HG02981 (cell line): ENCODE measurements around the gene ATP4B.

Source experiments
- ATAC-seq: cut with Tn5 transposase; IDR thresholded peaks from one replicate; pipeline ENCODE4 v1.9.1; 2021; ENCODE audit warnings: mild to moderate bottlenecking, moderate library complexity; ENCODE audit not compliant: unreplicated experiment

ATP4B gene

GRCh38 chr13:113657851-113658741, at the start of gene ATP4B:
Gene ATP4B (minus strand): TSS chr13:113658198. CDS start chr13:113658144, 54 bp downstream.
- ATAC-seq, result no peak

DNA sequence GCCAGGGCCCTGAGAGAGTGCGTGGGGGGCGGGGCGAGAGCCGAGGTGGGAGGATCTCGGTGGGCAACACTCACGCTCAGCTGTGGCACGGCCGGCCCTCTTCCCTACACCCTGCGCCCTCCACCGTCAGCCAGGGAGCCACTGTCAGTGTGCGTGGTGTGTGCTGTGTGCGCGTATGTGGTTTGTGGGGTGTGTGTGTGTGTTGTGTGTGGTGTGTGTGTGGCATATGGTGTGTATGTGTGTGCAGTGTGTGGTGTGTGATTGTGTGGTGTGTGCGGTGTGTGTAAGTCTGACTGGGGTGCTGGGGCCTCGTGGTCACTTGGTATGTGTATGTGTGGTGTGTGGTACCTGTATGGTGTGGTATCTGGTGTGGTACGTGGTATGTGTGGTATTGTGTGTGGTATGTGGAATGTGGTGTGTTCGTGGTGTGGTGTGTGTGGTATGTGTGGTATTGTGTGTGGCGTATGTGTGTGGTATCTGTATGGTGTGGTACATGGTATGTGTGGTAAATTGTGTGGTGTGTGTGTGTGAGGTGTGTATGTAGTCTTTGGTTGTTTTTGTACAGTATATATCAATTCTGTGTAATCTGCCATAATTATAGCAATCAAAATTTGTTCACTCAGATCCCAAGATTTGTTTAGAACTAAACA, 14.1 kb upstream of the ATP4B start:
- no peak for ATAC-seq

DNA sequence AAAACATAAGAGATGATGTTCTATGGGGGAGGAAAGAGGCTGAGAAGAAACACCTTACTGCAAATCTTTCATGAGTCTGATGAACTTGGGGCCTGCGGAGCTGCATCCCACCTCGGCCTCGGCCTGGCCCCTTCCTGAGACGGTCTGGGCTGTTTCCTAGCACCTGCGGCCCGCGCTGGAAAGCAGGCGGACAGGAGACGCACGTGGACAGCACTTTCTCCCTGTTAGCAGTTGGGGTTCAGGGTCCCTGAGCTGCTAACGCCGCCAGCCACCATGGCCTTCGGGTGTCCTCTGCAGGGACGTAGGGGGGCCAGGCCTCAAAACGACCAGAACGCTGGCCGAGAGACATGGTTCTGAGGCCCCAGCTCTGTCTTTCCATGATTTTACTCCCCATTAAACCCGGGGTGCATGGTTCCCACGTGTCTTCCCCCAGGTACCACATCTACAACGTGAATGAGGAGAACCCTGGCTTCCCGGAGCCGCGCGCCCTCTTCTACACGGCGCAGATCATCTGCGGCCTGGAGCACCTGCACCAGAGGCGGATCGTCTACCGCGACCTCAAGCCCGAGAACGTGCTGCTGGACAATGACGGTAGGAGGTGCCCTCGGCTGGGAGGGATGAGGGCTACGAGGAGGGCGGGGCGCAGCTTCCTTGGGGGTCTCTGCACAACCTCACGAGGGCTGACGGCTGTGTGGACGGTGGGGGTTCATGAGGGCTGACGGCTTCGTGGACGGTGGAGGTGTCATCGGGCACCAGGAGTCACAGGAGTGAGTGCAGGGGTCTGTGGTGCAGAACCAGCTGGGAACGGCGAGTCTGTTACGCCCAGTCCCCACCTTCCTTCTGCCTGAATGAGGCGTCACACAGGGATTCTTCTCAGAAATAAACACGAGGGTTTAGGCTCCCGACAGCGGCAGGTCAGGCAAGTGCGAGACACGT, 13.3 kb upstream of the ATP4B start:
- no peak for ATAC-seq

DNA sequence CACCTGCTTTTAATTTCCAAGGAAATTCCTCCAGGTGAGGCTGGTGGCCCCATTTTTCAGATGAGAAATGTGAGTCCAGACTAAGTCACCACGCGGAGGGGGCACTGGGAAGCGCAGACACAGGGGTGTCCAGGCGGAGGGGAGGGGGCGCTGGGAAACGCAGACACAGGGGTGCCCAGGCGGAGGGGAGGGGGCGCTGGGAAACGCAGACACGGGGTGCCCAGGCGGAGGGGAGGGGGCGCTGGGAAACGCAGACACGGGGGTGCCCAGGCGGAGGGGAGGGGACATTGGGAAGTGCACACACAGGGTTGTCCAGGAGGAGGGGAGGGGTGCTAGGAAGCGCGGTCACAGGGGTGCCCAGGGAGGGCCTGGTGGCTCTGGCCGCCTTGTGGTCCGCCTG, 12.5 kb upstream of the ATP4B start:
- no peak for ATAC-seq

DNA sequence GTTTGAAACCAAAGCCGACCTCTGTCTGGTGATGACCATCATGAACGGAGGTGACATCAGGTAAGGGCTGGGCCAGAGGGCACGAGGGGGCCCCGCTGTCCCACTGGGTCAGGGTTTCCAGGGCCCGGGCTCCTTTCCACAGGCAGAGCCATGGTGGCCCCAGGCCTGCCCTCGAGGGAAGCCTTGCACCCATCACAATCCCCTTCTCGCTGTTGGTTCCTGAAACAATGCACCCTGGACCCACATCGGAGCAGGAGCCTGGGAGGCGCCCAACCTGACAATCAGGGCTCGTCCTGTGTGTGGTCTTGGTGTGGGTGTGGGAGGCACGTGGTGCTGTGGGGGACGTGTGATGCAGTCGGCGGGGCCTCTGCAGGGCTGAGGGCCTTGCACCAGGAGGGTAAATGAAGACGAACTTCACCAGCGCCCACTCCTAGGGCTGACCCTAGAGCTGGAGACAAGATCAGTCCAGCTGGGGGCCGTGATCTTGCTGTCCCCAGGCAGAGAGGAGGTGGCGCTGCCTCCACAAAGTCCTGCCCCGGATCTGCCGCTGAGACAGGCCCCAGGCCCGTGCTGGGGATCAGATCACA, 11.8 kb upstream of the ATP4B start:
- no peak for ATAC-seq

DNA sequence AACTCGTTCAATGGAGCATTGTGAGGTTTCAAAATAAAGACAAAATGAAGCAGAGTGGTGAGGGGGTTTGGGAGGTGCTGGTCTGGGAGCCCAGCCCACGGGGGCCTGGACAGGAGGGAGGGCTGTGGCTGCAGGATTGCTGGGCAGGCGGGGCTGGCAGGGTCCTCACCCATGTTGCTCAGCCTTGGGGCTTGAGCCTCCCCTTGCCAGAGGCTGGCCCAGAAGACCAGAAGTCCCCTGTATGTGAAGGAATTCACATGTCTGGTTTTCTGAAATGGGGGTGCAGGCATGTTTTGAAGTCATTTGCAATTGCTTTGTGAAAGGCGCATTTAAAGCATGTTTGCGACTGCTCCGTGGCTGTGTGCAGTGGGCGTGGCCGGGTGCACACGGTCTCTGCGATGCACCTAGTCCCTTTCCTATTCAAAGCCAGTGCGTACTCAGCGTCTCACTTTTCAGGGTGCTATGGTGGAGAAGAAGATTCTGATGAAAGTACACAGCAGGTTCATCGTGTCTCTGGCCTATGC, 11.3 kb upstream of the ATP4B start:
- no peak for ATAC-seq

GRCh38 chr13:113668491-113668971, 10.5 kb upstream of the ATP4B start:
- ATAC-seq, result no peak

GRCh38 chr13:113667771-113668490, 9.9 kb upstream of the ATP4B start:
- no peak for ATAC-seq

- no peak for ATAC-seq
These were observed 9.1 kb upstream of the ATP4B start, which contains the start of gene GRK1 for GRCh38 chr13:113666951-113667701. Gene GRK1 (plus strand): TSS chr13:113667219. CDS start chr13:113667387, 168 bp downstream.

DNA sequence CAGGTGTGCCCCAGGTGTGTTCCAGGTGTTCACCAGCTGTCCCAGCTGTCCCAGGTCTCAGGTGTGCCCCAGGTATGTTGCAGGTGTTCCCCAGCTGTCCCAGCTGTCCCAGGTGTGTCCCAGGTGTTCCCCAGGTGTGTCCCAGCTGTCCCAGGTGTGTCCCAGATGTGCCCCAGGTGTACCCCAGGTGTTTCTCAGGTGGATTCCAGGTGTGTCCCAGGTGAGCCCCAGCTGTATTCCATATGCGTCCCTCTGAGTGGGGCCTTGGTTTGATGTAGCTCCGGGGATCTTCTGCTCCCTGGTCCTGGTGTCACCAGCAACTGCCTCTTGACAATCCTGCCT, 8.3 kb upstream of the ATP4B start:
- no peak for ATAC-seq

DNA sequence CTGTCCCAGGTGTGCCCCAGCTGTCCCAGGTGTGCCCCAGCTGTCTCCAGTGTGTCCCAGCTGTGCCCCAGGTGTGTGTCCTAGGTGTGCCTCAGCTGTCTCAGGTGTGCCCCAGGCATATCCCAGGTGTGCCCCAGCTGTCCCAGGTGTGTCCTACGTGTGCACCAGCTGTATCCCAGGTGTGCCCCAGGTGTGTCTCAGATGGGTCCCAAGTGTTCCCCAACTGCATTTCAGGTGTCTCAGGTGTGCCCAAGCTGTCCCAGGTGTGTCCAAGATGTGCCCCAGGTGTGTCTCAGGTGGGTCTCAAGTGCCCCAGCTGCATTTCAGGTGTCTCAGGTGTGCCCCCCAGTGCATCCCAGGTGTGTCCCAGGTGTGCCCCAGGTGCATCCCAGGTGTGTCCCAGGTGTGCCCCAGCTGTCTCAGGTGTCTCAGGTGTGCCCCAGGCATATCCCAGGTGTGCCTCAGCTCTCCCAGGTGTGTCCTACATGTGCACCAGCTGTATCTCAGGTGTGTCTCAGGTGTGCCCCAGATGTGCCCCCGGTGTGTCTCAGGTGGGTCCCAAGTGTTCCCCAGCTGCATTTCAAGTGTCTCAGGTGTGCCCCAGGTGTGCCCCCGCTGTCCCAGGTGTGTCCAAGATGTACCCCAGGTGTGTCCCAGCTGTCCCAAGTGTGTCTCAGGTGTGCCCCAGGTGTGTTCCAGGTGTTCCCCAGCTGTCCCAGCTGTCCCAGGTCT, 7.8 kb upstream of the ATP4B start:
- ATAC-seq, result no peak

DNA sequence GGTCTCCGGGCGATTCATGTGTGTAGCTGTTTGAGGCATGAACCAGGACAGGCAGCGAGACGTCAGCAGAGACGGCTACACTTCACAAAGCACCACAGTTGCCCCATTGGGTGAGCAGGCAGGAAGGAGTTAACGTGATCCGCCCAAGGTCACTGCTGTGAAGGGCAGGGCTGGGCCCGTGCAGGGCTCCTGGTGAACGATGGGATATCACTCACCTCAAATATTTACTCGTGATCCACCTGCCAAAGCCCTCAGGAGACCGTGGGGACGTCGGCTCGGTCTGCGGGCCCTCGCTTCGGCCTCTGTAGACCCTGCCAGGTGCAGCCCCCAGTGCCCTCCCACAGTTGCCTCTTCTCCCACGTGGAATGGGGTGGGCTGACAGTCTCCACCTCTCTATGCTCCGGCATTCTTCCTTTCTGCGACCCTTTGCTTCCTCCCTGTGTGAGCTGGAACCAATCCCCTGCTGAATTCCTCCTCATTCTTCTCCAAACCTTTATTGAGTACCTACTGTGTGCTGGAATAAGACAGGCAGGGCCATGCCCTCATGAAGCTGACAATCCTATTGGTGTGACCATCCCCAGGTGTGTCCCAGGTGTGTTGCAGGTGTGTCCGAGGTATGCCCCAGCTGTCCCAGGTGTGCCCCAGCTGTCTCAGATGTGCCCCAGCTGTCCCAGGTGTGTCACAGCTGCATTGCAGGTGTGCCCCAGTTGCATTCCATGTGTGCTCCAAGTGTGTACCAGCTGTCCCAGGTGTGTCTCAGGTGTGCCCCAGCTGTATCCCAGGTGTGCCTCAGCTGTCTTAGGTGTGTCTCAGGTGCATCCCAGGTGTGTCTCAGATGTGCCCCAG, 7.0 kb upstream of the ATP4B start:
- no peak for ATAC-seq

DNA sequence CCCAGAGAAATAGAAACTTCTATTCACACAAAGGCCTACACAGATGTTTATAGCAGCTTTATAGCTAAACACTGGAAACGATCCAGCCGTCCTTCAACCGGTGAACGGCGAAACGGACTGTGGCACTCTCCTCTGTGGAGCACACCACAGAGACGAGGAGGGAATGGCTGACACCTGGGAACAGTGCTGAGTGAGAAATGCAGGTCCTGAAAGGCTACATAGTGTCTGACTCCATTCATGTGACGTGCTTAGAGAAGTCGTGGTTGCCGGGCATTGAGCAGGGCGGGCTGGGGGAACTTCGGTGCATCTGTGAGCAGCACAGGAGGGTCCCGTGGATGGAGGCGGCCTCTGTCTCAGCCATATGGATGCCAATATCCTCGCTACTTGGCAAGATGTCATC, 5.9 kb upstream of the ATP4B start:
- ATAC-seq, result no peak

DNA sequence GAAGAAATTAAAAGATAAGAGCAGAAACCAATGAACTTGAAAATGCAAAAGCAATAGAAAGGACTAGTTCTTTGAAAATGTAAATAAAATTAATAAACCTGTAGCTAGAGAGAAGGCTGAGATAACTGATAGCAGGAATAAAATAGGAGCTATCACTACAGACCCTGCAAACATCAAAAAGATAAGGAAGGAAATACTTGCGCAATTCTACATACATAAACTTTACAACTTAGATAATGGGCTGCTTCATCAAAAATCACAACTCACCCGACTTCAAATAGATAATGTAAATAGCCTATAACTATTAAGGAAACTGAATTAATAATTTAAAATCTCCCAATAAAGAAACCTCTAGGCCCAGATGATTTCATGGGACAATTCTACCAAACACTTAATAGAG, 3.5 kb upstream of the ATP4B start:
- no peak for ATAC-seq

- no peak for ATAC-seq
These were observed 2.1 kb upstream of the ATP4B start for GRCh38 chr13:113660066-113660465.

- ATAC-seq, result no peak
These were observed 1.3 kb upstream of the ATP4B start for GRCh38 chr13:113659337-113659736.

DNA sequence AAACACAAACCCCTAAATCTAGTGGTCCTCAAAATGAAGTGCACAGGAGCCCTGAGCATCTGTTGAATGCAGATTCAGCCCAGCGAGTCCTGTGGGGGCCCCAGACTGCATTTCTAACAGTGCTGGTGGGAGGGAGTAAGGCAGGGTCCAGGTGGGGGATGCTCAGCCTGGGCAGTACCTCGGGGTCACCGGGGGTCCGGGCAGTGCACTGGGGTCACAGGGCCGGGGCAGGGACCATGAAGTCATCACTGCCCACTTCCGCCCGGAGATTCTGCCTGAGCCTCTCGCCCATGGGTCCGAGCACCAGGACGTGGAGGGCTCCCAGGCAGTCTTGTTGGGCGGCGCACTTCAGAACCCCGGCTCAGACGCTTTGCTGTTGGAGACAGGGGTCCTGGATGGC, 838 bp upstream of the ATP4B start:
- no peak for ATAC-seq
